HCT116 (cell line): ENCODE data around the gene TUBA4A. TPM values are rescaled to one million over a fixed set of nuclear protein-coding genes. Genes with fewer than 3 reads are reported as not detected.

ENCODE experiments used
- ATAC-seq: fragments of 200-7000 bp; cut with Tn5 transposase; 2 replicates; pipeline ENCODE4 v1.9.1; 2020; ENCODE audit warnings: mild to moderate bottlenecking, moderate library complexity
- BruUV-seq: library from RNA; stranded (reverse); fragments of 400-500 nt; replicated peaks from 2 replicates; lab custom pipeline; 2021; lab: Mats Ljungman, UMichigan
- CTCF ChIA-PET: fragments of 300-600 bp; sonication (Branson Sonifier 250); formaldehyde crosslinking; loops from one replicate; lab custom pipeline; 2021; ENCODE audit warnings: antibody characterized with exemption; lab: Charles Lee
- POLR2A ChIA-PET: fragments of 300-600, 350-600 bp; sonication (Branson Sonifier 250); formaldehyde crosslinking; loops from one replicate; lab custom pipeline; 2021; ENCODE audit warnings: antibody characterized with exemption; lab: Charles Lee
- RAD21 ChIA-PET, 2 experiments: fragments of 300-600 bp; sonication (Branson Sonifier 250); formaldehyde crosslinking; loops; one replicate each; lab custom pipeline; 2023; ENCODE audit warnings: low total read pairs in 2 of 2; ENCODE audit not compliant: uncharacterized antibody in 2 of 2, unreplicated experiment in 2 of 2, low non-redundant PET in 1 of 2; lab: Charles Lee
- DNase-seq: peaks from one replicate; pipeline ENCODE4 v3.0.0-alpha.2; 2010; ENCODE audit warnings: low read depth, low spot score
- H2AFZ ChIP-seq: fragments of 200-600 bp; shearing (Covaris generic), sonication (generic); 2 replicates; pipeline ENCODE4 v1.6.1; 2017; ENCODE audit warnings: low read depth, mixed run types, mixed read lengths, antibody characterized with exemption, low read length; ENCODE audit not compliant: poor library complexity, severe bottlenecking
- H3K27ac ChIP-seq: 2 replicates; pipeline ENCODE4 v1.5.1; 2012; ENCODE audit warnings: low read depth, low read length
- H3K27me3 ChIP-seq: fragments of 200-600 bp; sonication (generic); 2 replicates; pipeline ENCODE4 v1.6.1; 2016; ENCODE audit warnings: mixed run types, low read length, mixed read lengths; ENCODE audit not compliant: insufficient read depth
- H3K36me3 ChIP-seq, 2 experiments: fragments of 200-500 bp in 1 of 2; fragments of 200-600 bp in 1 of 2; sonication (Bioruptor generic) in 1 of 2; sonication (generic) in 1 of 2; 2 replicates each; pipeline versions ENCODE4 v1.5.1 to v1.6.1; 2014 to 2016; ENCODE audit warnings: low read length in 2 of 2, inconsistent platforms in 1 of 2, mixed read lengths in 1 of 2, mixed run types in 1 of 2; ENCODE audit not compliant: insufficient read depth in 2 of 2, control insufficient read depth in 1 of 2
- H3K4me1 ChIP-seq, 2 experiments: fragments of 200-600 bp in 1 of 2; sonication (generic) in 1 of 2; 2 replicates each; pipeline versions ENCODE4 v1.5.1 to v1.6.1; 2012 to 2017; ENCODE audit warnings: low read length in 2 of 2, inconsistent platforms in 1 of 2, mild to moderate bottlenecking in 1 of 2, mixed read lengths in 1 of 2, mixed run types in 1 of 2, moderate library complexity in 1 of 2; ENCODE audit not compliant: insufficient read depth in 2 of 2, control insufficient read depth in 1 of 2
- H3K4me2 ChIP-seq: fragments of 200-600 bp; sonication (generic); 2 replicates; pipeline ENCODE4 v1.6.1; 2017; ENCODE audit warnings: mixed run types, low read length, mixed read lengths
- H3K4me3 ChIP-seq, 2 experiments: fragments of 200-600 bp in 1 of 2; sonication (generic) in 1 of 2; replicated peaks in 1 of 2; 2 replicates each; pipeline ENCODE4 v1.5.1; 2011 to 2016; ENCODE audit warnings: low read length in 2 of 2, control low read depth in 1 of 2, low read depth in 1 of 2, mild to moderate bottlenecking in 1 of 2, mixed read lengths in 1 of 2, mixed run types in 1 of 2
- H3K79me2 ChIP-seq: fragments of 200-600 bp; sonication (generic); 2 replicates; pipeline ENCODE4 v1.6.1; 2017; ENCODE audit warnings: mild to moderate bottlenecking, mixed run types, low read length, moderate library complexity, mixed read lengths; ENCODE audit not compliant: insufficient read depth
- H3K9ac ChIP-seq: fragments of 200-600 bp; sonication (generic); 2 replicates; pipeline ENCODE4 v1.6.1; 2016; ENCODE audit warnings: low read length, mixed read lengths
- H3K9me2 ChIP-seq: fragments of 200-600 bp; sonication (generic), shearing (Covaris generic); 2 replicates; pipeline ENCODE4 v1.6.1; 2017; ENCODE audit warnings: mixed run types, mild to moderate bottlenecking, moderate library complexity; ENCODE audit not compliant: insufficient read depth
- H3K9me3 ChIP-seq, 2 experiments: fragments of 200-500 bp in 1 of 2; fragments of 200-600 bp in 1 of 2; sonication (Bioruptor generic) in 1 of 2; sonication (generic) in 1 of 2; 2 replicates each; pipeline ENCODE4 v1.6.1; 2014 to 2017; ENCODE audit warnings: low read length in 2 of 2, mixed read lengths in 2 of 2, inconsistent platforms in 1 of 2, low read depth in 1 of 2, mild to moderate bottlenecking in 1 of 2, mixed run types in 1 of 2, moderate library complexity in 1 of 2; ENCODE audit not compliant: control insufficient read depth in 1 of 2, insufficient read depth in 1 of 2
- H4K20me1 ChIP-seq: fragments of 200-600 bp; sonication (generic), shearing (Covaris generic); 2 replicates; pipeline ENCODE4 v1.6.1; 2017; ENCODE audit warnings: mixed run types, mild to moderate bottlenecking, moderate library complexity; ENCODE audit not compliant: insufficient read depth
- CBX3 ChIP-seq: IDR thresholded peaks from 2 replicates; pipeline ENCODE4 v1.6.1; 2012; ENCODE audit warnings: low read depth
- CEBPB ChIP-seq: IDR thresholded peaks from 2 replicates; pipeline ENCODE4 v1.6.1; 2012; ENCODE audit warnings: low read depth
- ELF1 ChIP-seq: IDR thresholded peaks from 2 replicates; pipeline ENCODE4 v1.6.1; 2012; ENCODE audit warnings: low read depth, borderline replicate concordance
- EZH2 ChIP-seq: fragments of 200-600 bp; sonication (generic); IDR thresholded peaks from 2 replicates; pipeline ENCODE4 v1.6.1; 2017; ENCODE audit warnings: antibody characterized with exemption, mixed run types
- EZH2phosphoT487 ChIP-seq: fragments of 200-600 bp; IDR thresholded peaks from 2 replicates; pipeline ENCODE4 v1.6.1; 2018; ENCODE audit warnings: antibody characterized with exemption, borderline replicate concordance
- FOSL1 ChIP-seq: IDR thresholded peaks from 2 replicates; pipeline ENCODE4 v1.6.1; 2012; ENCODE audit warnings: low read depth
- JUND ChIP-seq: IDR thresholded peaks from 2 replicates; pipeline ENCODE4 v1.6.1; 2012
- POLR2A ChIP-seq: IDR thresholded peaks from 2 replicates; pipeline ENCODE4 v1.7.0; 2011; ENCODE audit warnings: borderline replicate concordance; ENCODE audit not compliant: insufficient read depth, insufficient read length; ENCODE audit errors: extremely low read depth
- POLR2AphosphoS5 ChIP-seq: IDR thresholded peaks from 2 replicates; pipeline ENCODE4 v1.6.1; 2011; ENCODE audit warnings: mild to moderate bottlenecking, low read depth, low read length, moderate library complexity
- RAD21 ChIP-seq: IDR thresholded peaks from 2 replicates; pipeline ENCODE4 v1.6.1; 2012; ENCODE audit warnings: low read depth, mild to moderate bottlenecking
- SIN3A ChIP-seq: IDR thresholded peaks from 2 replicates; pipeline ENCODE4 v1.6.1; 2012; ENCODE audit warnings: low read depth
- SP1 ChIP-seq: IDR thresholded peaks from 2 replicates; pipeline ENCODE4 v1.6.1; 2012; ENCODE audit warnings: low read depth
- TCF7L2 ChIP-seq: IDR thresholded peaks from 2 replicates; pipeline ENCODE4 v1.7.0; 2011; ENCODE audit warnings: borderline replicate concordance, inconsistent platforms; ENCODE audit not compliant: insufficient read depth, insufficient read length; ENCODE audit errors: extremely low read depth
- YY1 ChIP-seq: IDR thresholded peaks from 2 replicates; pipeline ENCODE4 v1.6.1; 2011; ENCODE audit warnings: low read length, low read depth, moderate library complexity, mild to moderate bottlenecking; ENCODE audit not compliant: insufficient replicate concordance; ENCODE audit errors: extremely low read depth
- ZFX ChIP-seq: fragments of 450-650 bp; IDR thresholded peaks from 2 replicates; pipeline ENCODE4 v1.6.1; 2017
- intact Hi-C: fragments of 100-400 bp; cut with micrococcal nuclease; formaldehyde crosslinking; loops from 2 replicates; pipeline ENCODE4 v1.10.0; 2022
- total RNA-seq: library from RNA; stranded (reverse); gene quantifications from one replicate; pipeline ENCODE4 v1.2.1, GENCODE V29; 2021; ENCODE audit not compliant: unreplicated experiment
- TF ChIP-seq, protein P1 (sequence below): IDR thresholded peaks from 2 replicates; pipeline ENCODE4 v1.6.1; 2012; ENCODE audit warnings: low read depth
- TF ChIP-seq, protein P2 (sequence below): IDR thresholded peaks from 2 replicates; pipeline ENCODE4 v1.6.1; 2012
- TF ChIP-seq, protein P3 (sequence below): IDR thresholded peaks from 2 replicates; pipeline ENCODE4 v1.6.1; 2012

TUBA4A gene
- total RNA-seq, 1 experiment from 2014 or later: 32.7 TPM

DNA sequence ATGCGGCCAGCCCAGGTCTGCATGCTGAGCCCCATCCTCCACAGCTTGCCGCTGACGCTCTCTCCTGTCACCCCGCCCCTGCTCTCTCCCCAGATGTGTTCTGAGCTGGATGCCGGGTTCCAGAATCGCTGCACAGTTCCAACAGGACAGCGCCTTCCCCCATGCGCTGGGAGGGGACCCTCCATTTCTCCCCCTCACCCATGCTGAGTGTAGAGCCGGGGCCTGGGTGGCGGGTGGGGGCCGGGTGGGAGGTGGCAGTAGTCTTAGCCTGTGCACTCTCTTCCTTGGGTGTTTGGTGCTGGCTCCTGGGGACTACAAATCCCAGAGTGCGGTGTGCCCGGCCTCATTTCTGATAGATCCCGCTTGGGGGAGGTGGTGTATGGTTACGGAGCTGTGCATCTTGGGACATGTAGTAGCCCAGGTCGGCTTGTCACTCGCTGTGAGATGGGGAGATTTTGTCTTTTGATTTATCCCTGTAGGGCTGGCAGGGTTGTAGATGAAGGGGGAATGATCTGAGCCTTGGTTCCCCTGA lies 32.2 kb upstream of the TUBA4A start:
- intact Hi-C loops: no loop called here
- Histone ChIP-seq H2AFZ (no peak overlapping the region), H3K4me2 (peak overlapping the region; percentile 18; the same call in 1 of the 2 replicates), H3K4me3 (no peak overlapping the region), H3K9me2 (no peaks in the 10 kb centered on the region), H3K79me2 (no peaks in the 10 kb centered on the region), H3K9ac (no peak overlapping the region), H3K27me3 (no peaks in the 10 kb centered on the region), H3K36me3 (no peaks in the 10 kb centered on the region), H3K27ac (peak overlapping the region; percentile 22; the same call in 1 of the 2 replicates), H3K9me3 (no peaks in the 10 kb centered on the region), H3K4me1 (peaks cover 16 to 18% of the 10 kb centered on the region in 2 experiments), H4K20me1 (no peaks in the 10 kb centered on the region)
- DNase-seq (no peak), ATAC-seq (peak; percentile 66)
- ChIA-PET RAD21 (no interaction called here), POLR2A (no interaction called here), CTCF (interaction anchor here (1.7 kb wide), 1 partner anchor 9 kb away, joined by 18 read pairs; no protein-coding TSS in a partner anchor)
- BruUV-seq: no TSS peak
- TF ChIP-seq TCF7L2 (no peak), ZFX (no peak), ELF1 (no peak), POLR2AphosphoS5 (no peak), JUND (no peak), RAD21 (no peak), EZH2 (no peak), SIN3A (no peak), EZH2phosphoT487 (no peak), CEBPB (no peak), POLR2A (no peak), SP1 (no peak), YY1 (no peak), CBX3 (no peak), FOSL1 (no peak)
- TF ChIP-seq, protein P1, sequence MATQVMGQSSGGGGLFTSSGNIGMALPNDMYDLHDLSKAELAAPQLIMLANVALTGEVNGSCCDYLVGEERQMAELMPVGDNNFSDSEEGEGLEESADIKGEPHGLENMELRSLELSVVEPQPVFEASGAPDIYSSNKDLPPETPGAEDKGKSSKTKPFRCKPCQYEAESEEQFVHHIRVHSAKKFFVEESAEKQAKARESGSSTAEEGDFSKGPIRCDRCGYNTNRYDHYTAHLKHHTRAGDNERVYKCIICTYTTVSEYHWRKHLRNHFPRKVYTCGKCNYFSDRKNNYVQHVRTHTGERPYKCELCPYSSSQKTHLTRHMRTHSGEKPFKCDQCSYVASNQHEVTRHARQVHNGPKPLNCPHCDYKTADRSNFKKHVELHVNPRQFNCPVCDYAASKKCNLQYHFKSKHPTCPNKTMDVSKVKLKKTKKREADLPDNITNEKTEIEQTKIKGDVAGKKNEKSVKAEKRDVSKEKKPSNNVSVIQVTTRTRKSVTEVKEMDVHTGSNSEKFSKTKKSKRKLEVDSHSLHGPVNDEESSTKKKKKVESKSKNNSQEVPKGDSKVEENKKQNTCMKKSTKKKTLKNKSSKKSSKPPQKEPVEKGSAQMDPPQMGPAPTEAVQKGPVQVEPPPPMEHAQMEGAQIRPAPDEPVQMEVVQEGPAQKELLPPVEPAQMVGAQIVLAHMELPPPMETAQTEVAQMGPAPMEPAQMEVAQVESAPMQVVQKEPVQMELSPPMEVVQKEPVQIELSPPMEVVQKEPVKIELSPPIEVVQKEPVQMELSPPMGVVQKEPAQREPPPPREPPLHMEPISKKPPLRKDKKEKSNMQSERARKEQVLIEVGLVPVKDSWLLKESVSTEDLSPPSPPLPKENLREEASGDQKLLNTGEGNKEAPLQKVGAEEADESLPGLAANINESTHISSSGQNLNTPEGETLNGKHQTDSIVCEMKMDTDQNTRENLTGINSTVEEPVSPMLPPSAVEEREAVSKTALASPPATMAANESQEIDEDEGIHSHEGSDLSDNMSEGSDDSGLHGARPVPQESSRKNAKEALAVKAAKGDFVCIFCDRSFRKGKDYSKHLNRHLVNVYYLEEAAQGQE: no peak
- TF ChIP-seq, protein P2, sequence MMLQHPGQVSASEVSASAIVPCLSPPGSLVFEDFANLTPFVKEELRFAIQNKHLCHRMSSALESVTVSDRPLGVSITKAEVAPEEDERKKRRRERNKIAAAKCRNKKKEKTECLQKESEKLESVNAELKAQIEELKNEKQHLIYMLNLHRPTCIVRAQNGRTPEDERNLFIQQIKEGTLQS: no peak
- TF ChIP-seq, protein P3, sequence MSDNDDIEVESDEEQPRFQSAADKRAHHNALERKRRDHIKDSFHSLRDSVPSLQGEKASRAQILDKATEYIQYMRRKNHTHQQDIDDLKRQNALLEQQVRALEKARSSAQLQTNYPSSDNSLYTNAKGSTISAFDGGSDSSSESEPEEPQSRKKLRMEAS: no peak
